ENCODE measurements around the gene TLE3. TPM values are rescaled to one million over a fixed set of nuclear protein-coding genes. Genes with fewer than 3 reads are reported as not detected.

Gene TLE3
- total RNA-seq, 1 donor = 12.3 TPM

DNA sequence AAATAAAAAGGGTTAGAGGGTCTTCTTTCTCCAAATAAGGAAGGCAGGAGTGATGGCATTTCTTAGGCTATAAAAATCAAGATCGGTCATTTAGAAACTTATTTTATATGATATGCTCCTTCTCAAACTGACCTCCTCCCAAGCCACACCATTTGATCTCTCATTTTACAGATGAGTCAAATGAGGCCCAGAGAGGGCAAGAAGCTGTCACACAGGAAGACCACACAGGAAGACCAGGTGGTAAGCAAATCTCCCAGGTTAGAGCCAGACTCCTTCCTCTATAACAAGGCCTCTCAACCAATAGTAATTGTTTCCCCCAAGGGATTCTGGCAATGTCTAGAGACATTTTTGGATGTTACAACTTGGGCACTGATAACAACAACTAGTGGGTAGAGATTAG is 13.8 kb downstream of the TLE3 start:
- no peak overlapping the region for H3K4me3 ChIP-seq (ENCODE audit: low read depth, low read length)
- TF ChIP-seq CTCF (IDR thresholded peaks at IDR 0.05; ENCODE audit: insufficient read depth, low read length) = no peak
- DNase-seq (ENCODE audit: low read depth) = no peak

- no peak for DNase-seq (ENCODE audit: low read depth)
- TF ChIP-seq CTCF (IDR thresholded peaks at IDR 0.05; ENCODE audit: insufficient read depth, low read length) = no peak
- no peak overlapping the region for H3K4me3 ChIP-seq (ENCODE audit: low read depth, low read length)
These were observed 14.3 kb downstream of the TLE3 start for GRCh38 chr15:70083418-70083817.

DNA sequence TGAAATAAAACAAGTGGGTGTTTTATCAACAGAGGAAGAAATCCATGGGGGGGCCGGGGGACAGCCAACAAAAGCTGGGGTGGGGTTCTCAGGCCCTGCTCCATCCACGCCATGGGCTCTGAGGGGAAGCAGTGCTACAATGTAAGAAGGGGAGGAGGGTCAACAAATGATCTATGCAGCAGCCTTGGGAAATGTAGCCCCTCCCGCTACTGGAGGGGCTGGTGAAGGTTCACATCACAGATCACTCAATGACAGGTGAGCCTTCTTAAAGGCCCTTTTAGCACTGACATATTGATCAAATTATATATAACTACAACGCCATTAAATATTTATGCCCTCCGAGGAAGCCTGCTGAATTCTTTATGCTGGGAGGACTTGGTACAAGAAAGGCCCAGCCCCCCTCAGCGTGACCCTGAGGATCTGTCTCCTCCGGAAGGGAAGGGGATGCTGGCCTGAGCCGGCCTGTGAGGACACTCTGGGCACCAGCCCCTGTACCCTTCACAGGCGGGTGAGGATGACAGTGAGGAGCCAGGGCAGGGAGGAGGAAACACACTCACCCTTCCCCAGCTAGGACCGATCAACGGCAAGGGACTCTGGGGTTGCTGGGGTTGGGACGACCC is 15.3 kb downstream of the TLE3 start:
- TF ChIP-seq CTCF (IDR thresholded peaks at IDR 0.05; ENCODE audit: insufficient read depth, low read length) = no peak
- DNase-seq (ENCODE audit: low read depth) = no peak
- H3K4me3 ChIP-seq (ENCODE audit: low read depth, low read length) = no peak overlapping the region

- H3K4me3 ChIP-seq (ENCODE audit: low read depth, low read length) = no peak overlapping the region
- no peak for DNase-seq (ENCODE audit: low read depth)
- TF ChIP-seq CTCF (IDR thresholded peaks at IDR 0.05; ENCODE audit: insufficient read depth, low read length) = no peak
These were observed 16.1 kb downstream of the TLE3 start for GRCh38 chr15:70081612-70082011.

DNA sequence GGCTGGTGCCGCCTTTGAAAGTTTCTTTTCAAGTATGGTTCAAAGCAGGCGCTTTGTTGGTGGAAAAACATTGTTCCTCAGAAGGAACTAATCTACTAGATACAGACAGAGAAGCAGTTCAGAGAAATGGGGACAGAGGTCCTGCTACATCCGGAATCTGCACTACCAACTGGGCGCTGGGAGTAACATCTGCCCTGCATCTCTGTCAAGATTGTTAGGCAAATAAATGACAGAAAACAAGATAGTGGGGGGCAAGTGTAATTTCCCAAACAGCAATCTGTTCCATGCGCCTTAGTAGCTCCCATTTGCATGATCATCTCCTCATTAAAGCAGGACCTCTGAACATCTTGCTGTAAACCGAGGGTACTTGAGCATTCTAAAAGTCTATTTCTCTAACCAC is 17.4 kb downstream of the TLE3 start:
- no peak overlapping the region for H3K4me3 ChIP-seq (ENCODE audit: low read depth, low read length)
- no peak for DNase-seq (ENCODE audit: low read depth)
- TF ChIP-seq CTCF (IDR thresholded peaks at IDR 0.05; ENCODE audit: insufficient read depth, low read length) = no peak

DNA sequence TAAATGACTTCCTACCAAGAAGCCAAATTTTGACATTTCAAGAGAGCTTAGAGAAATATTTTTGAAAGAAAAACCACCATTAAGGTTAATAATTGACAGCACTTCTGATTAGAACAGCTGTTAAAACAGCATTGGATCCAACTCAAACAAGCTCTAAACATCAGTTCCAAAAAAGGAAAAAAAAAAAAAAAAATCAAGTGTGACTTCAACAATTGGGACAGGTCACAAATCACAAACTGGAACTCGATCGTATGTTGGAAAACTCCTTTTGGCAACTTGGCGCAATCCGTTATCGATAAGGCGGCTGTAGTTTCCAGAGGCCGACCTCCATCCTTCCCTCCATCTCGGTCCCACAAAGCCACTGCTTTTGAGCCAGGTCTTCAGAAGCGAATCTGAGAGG is 17.8 kb downstream of the TLE3 start:
- no peak for TF ChIP-seq CTCF (IDR thresholded peaks at IDR 0.05; ENCODE audit: insufficient read depth, low read length)
- DNase-seq (ENCODE audit: low read depth) = no peak
- no peak overlapping the region for H3K4me3 ChIP-seq (ENCODE audit: low read depth, low read length)

Measured in fibroblast of the aortic adventitia (primary cell).